ELR (cell line): ENCODE data around the gene BCLAF1.
"Not testable (repeated sequence)": the region's sequence is repeated elsewhere in the genome, so short reads cannot be mapped to it uniquely, and the experiment has no call there.

Source experiments
- DNase-seq: peaks from one replicate; pipeline ENCODE4 v3.0.0-alpha.2; 2015; ENCODE audit warnings: low read depth

The BCLAF1 gene

DNA sequence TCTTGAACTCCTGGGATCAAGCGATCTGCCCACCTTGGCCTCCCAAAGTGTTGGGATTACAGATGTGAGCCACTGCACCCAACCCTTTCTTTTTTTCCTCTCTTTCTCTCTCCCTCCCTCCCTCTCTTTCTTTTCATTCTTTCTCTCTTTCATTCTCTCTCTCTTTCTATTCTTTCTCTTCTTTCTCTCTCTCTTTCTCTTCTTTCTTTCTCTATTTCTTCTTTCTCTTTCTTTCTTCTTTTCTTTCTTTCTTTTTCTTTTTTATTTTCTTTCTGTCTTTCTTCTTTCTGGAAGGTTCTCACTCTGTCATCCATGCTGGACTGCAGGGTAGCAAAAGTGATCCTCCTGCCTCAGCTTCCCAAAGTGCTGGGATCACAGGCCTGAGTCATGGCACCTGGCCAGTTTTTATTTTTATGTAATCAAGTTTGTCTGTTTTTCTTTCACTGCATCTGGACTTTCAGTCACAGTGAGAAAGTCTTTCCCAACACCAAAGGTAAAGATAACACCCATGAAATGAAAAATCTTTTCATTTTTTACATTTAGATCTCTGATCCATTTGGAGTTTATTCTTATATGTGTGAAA, 20.2 kb upstream of the BCLAF1 start:
- DNase-seq, result no peak

DNA sequence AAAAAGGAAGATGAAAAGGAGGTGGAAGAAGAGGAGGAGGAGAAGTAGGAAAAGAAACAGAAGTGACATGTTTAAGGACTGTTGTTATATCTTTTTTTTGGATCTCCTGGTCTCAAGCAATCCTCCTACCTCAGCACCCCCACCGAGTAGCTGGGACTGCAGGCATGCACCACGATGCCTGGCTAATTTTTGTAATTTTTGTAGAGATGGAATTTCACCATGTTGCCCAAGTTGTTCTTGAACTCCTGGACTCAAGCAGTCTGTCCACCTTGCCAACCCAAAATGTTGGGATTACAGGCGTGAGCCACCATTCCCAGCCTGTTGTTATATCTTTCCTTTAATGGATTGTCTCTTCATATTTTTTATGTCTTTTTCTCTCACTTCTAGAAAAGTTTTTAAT, 19.5 kb upstream of the BCLAF1 start:
- no peak for DNase-seq

DNA sequence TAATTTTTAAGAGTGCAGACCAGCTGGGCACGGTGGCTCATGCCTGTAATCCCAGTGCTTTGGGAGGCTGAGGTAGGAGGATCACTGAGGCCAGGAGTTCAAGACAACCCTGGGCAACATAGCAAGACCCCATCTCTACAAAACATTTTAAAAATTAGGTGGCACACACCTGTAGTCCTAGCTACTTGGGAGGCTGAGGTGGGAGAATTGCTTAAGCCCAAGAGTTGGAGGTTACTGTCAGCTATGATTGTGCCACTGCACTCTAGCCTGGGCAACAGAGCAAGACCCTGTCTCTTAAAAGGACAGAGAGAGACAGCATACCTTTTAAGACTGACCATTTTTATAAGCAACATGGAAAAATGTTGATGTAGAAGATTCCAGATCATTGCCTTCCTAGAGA, 18.8 kb upstream of the BCLAF1 start:
- not testable (repeated sequence) for DNase-seq

DNA sequence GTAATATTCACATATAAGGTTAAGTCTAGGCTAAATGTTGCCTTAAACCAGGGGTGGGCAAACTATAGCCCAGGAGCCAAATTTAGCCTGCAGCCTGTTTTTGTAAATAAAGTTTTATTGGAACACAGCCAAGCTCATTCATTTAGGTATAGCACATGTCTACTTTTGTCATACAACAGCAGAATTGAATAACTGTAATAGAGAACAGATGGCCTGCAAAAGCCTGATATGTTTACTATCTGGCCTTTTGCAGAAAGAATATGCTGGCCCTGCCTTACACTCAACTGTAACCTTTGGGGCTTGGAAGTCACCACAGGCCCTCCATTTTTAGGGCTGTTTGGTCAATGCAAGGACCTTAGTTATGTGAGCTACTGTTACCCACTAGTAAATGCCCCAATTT, 17.7 kb upstream of the BCLAF1 start:
- no peak for DNase-seq

DNA sequence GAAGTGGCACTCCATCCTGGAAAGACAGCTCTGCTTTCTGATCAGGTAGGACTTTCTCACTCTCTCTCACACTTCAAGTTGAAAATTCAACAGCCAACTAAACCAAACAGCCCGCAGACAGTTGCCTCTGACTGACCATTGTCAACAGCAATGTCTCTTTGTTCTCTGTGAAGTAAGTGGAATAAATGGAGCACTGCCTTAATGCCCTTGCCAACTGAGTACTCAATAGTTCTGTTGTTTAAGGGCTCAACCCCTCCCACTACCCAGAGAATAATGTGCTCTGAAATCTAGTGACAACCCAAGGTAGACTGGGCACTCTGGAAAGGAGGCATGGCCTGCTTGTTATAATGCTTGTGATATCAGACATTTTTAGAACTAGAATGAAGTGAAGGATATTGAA, 16.8 kb upstream of the BCLAF1 start:
- no peak for DNase-seq

DNA sequence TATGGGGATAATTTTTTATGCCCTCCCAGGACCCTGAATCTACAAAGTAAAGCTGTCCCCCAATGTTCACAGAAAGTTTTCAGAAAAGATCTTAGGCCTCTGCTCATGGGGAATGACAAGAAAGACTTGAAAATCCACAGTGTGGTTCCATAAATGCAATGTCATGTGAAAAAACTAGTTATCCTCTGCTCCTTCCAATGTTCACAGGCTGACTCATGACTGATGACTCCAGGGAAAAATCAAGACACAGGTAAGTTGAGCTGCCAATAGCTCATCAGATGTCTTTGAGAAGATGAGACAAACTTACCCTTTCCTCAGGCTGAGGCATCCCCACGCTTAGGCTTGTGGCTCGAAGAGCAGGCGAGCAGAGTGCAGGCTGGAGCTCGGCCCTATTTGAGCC, 14.8 kb upstream of the BCLAF1 start:
- no peak for DNase-seq

DNA sequence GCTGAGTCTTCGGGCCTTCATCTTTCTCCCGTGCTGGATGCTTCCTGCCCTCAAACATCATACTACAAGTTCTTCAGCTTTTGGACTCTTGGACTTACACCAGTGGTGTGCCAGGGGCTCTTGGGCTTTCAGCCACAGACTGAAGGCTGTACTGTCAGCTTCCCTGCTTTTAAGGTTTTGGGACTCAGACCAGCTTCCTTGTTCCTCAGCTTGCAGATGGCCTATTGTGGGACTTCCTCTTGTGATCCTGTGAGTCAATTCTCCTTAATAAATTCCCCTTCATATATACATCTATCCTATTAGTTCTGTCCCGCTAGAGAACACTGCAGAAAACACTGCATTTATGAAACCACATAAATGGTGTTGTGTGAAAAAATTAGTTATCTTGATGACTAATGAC, 13.9 kb upstream of the BCLAF1 start:
- no peak for DNase-seq

DNA sequence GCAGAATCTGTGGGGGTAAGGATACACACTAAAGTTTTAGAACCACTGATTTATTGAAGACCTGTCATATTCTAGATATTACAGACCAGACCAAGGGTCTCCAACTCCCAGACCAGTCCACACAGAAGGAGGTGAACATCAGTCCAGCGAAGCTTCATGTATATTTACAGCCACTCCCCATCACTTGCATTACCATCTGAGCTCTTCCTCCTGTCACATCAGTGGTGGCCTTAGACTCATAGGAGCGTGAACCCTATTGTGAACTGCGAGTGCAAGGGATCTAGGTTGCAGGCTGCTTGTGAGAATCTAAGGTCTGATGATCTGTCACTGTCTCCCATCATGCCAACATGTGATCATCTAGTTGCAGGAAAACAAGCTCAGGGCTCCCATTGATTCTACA, 5.0 kb upstream of the BCLAF1 start:
- no peak for DNase-seq

DNA sequence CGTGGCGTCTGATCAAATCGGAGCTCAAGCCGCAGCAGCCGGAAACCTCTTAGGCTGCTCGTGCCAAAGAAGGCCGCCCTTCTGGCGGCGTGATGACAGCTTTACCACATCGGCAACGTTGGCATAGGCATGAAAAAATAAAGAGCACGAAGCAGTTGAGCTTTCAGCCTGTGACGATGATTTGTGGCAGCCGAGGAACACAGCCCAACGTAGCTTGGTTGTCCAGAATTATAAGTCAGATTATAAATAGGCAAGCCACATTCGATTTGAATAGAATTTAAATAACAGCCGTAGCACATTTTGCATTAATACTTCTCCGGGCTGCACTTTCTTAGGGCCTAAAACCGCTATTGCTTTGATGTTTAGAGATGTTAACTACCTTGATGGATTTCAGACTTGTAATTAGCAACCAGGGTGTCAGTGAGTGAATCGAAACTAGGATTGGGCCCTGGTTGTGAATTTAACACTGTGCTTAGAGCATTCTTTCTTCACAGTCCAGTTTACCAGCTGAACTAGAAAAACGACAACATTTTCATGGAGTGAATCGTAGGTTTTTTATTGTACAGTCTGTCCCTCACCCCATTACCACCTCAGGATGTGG, 864 bp upstream of the BCLAF1 start:
- DNase-seq, result peak; percentile 92

DNA sequence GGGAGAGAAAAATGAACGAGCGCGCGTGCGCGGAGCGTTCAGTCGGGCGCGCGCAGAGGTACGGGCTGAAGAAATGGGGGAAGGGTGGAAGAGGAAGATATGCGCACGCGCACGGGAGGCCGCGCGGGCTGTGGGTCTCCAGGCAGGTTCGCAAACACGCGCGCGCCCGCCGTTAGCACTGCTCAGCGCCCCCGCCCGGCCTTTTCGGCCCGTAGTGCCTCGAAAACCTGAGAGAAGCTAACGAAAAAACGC, 393 bp downstream of the BCLAF1 start:
- peak; percentile 92 for DNase-seq

DNA sequence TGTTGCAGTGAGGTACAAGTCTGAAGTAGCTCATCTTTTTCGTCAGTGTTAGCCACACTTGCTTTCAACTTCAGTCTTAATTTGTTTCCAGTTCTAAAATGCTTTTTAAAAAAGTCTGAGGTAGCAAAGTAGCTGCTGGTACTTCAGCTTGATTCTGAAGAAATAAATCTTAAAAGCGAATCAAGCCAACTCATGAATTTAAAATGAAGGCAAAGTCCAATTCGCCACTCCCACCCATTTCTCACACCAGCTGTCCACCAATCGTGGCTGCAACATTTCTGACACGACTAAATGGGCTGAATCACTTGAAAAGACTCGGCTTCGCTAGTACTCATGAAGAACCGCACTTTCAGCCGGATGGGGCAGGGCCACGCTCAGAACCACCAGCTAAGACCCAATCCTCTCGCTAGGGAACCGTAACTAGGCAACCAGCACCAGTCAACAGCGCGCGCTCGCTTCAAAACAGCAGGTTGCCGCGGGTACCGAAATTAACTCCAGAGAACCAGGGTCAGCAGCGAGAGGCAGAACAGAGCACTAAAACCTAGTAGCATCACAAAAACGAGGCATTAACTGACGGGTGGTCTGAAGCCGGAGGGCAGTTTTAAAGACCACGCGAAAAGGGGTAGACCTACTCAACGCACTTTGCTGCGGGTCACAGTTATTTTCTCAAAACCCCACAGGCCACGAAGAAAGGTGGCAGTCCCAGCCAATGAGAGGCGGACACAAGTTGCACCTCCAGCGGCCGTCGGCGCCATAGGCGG, 900 bp downstream of the BCLAF1 start:
- peak; percentile 97 for DNase-seq

DNA sequence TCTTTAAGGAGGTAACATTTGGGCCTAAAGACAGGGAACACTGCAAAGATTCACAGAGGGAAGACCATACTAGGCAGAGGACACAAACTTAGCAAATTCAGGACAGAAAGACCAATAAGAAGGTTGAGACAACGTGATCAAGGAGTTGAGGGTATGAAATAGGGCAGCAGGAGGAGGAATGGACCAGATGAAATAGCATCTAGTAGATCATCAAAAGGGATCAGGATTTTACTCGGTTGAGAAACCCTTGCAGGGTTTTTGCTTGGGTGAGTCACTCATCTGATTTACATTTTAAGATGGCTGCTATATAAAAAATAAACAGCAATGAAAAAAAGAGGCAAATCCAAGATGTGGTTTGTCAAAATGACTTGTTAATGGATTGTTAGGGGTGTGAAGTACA, 4.7 kb downstream of the BCLAF1 start:
- DNase-seq, result peak; percentile 71

DNA sequence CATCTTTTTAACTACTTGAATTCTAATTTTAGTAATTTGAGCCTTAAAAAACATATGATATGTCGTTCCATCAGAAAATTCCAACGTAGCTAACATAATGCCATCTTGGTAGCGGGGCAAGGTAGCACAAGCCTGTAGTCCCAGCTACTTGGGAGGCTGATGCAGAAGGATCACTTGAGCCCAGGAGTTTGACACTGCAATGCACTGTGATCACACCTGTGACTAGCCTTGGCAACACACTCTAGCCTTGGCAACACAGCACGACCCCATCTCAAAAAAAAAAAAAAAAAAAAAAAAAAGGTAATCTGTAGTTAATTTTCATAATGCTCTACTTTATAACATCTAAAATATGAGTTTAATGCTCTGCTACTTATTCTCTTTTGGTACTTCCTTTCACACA, 6.7 kb downstream of the BCLAF1 start:
- no peak for DNase-seq

DNA sequence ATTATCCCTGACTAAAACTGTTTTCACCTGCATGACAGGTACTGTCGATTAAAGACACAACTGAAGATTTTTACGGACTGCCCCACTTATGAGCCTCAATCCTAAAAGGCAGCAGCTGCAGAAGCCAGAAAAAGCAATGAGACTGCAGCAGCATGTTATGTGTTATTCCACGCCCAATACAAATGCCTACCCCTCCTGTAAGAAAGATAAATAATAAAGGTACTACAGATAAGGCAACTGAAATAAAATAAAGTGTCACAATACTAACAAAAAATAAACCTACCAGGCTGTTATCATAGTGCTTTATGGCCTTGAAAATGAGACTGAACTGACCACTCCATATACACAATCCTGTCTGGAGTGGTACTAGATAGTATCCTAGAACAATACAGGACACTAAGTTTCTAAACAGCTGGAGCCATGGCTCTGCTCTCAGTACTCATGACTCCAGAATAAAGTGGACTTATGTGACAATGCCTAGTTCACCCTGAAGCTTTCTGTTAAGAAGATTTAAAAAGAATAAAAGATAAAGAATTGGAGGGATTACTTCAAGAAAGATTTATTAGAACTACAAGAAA, 9.5 kb downstream of the BCLAF1 start:
- DNase-seq, result no peak

DNA sequence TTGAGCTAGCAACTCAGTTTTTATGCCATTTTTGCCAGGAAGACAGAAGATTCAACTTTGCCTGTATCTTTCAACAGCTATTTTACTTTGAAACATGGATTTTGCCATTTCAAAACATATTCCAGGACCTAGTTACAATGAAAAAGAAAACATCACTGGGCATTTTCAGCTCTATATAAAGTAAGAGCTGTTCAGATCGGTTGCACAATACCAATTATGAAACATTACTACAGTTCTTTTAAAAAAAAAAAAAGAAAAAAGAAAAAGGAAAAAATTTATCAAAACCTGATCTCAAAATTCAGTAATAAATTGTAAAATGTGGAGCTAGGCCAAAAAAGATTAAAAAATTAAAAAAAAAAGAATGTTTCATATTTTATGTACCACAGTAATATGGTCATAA, 15.6 kb downstream of the BCLAF1 start:
- no peak for DNase-seq

DNA sequence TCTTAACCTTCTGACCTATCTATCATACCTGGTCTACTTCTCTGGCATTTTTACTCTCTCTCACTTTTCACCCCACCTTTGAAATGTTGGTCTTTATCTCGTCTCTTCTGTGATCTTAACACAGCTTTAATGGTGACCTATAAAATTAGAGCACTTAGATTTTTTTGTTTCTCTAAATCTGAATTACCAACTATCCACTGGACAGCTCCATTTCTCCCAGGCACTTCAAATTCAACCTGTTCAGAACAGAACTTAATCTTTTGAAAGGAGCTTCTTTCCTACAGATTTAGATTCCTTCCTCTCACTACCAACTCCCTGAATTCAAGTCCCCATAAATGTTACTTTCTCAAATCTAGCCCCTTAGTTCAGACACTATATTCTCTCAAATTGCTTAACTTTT, 24.5 kb downstream of the BCLAF1 start:
- DNase-seq, result no peak

DNA sequence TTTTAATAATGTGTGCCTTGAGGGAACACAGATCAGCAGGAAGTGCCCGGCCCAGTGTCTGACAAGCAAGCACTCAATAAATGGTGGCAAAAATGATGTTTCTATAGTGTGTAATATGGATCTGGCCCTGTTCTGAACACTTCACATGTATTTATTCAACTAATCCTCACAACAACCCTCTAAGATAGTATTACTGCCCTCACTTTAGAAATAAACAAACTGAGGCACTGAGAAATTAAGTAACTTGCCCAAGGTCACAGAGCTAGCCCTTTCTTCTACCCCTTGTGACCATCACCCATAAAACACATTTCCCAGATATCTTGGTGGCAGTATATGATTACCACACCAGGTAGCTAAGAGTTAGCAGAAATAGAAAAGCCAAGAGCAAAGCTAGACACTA, 26.7 kb downstream of the BCLAF1 start:
- no peak for DNase-seq

DNA sequence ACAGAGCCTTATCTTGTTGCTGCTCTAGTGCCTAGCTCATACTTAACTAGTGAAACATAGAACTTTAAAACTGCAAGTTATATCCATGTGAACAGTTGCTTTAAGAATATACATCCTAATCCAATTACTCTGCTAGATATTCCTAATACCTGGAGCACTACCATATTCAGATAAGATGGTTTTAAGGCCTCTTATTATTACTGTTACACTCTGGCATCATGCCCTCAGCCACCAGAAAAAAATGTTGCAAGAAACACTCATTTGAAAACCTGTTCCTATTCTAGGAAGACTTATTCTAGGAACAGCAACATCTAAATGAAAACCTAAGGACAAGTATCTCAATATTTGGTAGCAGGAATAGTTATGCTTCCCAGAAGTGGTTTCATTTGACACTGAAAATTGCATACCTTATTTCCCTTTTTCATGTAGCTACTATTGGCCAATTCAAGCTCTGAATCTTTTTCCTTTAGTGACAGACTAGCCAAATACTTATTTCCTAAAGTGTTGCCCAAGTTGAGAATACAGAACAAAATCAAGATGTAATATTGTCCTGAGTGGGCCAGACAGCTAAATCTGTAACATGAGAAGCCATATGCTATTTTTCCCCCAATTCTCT, 34.7 kb downstream of the BCLAF1 start:
- DNase-seq, result no peak

DNA sequence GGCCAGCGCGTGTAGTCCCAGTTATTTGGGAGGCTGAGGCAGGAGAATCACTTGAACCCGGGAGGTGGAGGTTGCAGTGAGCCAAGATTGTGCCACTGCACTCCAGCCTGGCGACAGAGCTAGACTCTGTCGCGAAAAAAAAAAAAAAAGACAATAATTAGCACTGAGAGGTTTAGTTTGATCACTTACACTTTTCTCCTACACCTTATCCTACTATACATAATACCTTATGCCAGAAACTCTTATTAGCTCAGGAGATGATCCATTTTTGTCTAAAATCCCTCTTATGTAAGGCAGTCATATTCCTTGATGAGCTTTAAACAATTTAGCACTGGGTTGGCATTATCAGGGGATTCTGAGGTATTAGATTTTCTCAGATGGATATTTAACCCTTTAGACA, 35.9 kb downstream of the BCLAF1 start:
- DNase-seq, result no peak

DNA sequence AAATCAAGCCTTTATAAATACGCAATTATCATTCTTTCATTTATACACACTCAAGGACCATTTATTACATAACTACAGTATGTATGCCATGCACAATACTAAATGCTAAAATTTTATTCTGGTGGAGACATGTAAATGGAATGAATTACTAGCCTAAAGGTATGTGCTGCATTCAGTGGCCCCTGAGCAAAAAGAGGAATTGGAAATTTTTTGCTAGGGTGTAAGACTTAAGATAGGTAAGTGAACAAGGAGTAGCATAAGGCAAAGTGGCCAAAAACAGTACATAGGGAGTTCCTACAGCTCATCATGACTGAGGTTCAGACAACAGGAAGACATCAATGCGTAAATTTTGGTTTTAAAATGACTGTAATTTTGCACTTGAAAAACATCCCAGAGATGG, 37.2 kb downstream of the BCLAF1 start:
- peak; percentile 21 for DNase-seq

DNA sequence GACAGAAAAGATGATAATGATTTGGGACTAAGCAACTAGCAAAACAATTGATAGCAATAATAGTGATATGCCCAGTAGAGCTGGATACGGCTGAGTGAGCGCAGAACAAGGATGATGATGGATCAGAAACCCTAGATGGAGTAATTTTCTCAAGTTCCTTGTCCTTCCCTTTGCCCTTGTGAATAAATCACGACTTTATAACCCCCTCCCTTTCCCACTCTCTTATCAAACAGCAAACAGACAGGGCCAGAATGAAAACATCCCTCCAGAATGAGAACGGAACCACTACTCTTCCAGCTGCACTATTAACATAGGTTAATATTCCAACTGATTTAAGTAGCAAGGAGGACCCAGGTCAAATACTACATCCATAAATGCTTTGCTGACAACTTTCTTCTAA, 38.3 kb downstream of the BCLAF1 start:
- DNase-seq, result peak; percentile 11

DNA sequence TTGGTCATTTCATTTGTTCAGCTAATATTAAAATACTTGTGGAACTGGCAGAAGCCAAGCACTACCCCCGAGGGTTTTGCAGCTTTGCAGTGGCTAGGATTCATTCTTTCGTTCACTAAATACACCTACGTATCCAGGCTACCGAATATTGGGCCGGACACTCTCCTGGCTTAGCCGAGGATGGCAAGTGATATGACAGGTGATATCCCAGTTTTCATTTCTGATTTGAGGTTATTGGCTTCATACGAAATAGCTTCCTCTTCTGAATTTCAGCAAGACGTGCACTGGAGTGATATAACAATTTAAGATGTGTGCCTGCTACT, 39.0 kb downstream of the BCLAF1 start:
- no peak for DNase-seq
